Breast epithelium (tissue), 4 donors: ENCODE measurements around the gene RNU5D-1. TPM values are rescaled to one million over a fixed set of nuclear protein-coding genes. Genes with fewer than 3 reads are reported as not detected.
A peak's percentile ranks its signal among the peaks of the same experiment; 100 is the strongest.

Experiments used
- DNase-seq, 2 donors: peaks; one replicate each; pipeline ENCODE4 v3.0.0-alpha.2; 2019; ENCODE audit warnings: low spot score in 2 of 2
- H3K27ac ChIP-seq, 2 donors: fragments of 200-600 bp; sonication (generic) in 1 of 2; one replicate each; pipeline ENCODE4 v1.5.1; 2016 to 2019; ENCODE audit warnings: mild to moderate bottlenecking in 1 of 2
- H3K27me3 ChIP-seq, 2 donors: fragments of 200-600 bp; sonication (generic) in 1 of 2; one replicate each; pipeline versions ENCODE4 v1.5.1 to v1.6.0; 2017 to 2019; ENCODE audit warnings: control low read depth in 1 of 2, mild to moderate bottlenecking in 1 of 2
- H3K36me3 ChIP-seq: fragments of 200-600 bp; one replicate; pipeline ENCODE4 v1.5.1; 2019
- H3K4me1 ChIP-seq, 2 donors: fragments of 200-600 bp; sonication (generic); one replicate each; pipeline ENCODE4 v1.5.1; 2016 to 2019; ENCODE audit warnings: control low read depth in 1 of 2
- H3K4me3 ChIP-seq, 3 donors: fragments of 200-600 bp; sonication (generic); 1 replicate in 2 of 3; 2 replicates in 1 of 3; pipeline ENCODE4 v1.5.1; 2016 to 2019; ENCODE audit warnings: mild to moderate bottlenecking in 3 of 3, moderate library complexity in 2 of 3
- H3K9me3 ChIP-seq, 2 donors: fragments of 200-600 bp; sonication (generic) in 1 of 2; one replicate each; pipeline ENCODE4 v1.5.1; 2016 to 2019; ENCODE audit warnings: control low read depth in 1 of 2
- POLR2A ChIP-seq: fragments of 450-650 bp; IDR thresholded peaks from one replicate; pipeline ENCODE4 v1.6.1; 2016; ENCODE audit warnings: antibody characterized with exemption, mild to moderate bottlenecking, moderate library complexity
- POLR2AphosphoS5 ChIP-seq, 3 donors: sonication (generic); formaldehyde crosslinking; IDR thresholded peaks; one replicate each; pipeline ENCODE4 v1.6.1; 2017; ENCODE audit warnings: antibody characterized with exemption in 3 of 3
- intact Hi-C: fragments of 100-400 bp; cut with DNase I; formaldehyde crosslinking; loops from one replicate; pipeline ENCODE4 v1.15.1; 2023; ENCODE audit warnings: low total_unique reads
- total RNA-seq, 3 donors: library from RNA; depleted of rRNA; stranded (reverse); fragments of >200 nt; gene quantifications; one replicate each; pipeline ENCODE4 v1.1.0, GENCODE V29; 2016
- TF ChIP-seq, protein P1 (sequence below), 3 donors: fragments of 450-650 bp; IDR thresholded peaks; one replicate each; pipeline ENCODE4 v1.5.1; 2016 to 2017; ENCODE audit warnings: antibody characterized with exemption in 3 of 3, mild to moderate bottlenecking in 3 of 3, moderate library complexity in 3 of 3

Gene RNU5D-1
- total RNA-seq, 3 donors from 2014 or later = not detected

DNA sequence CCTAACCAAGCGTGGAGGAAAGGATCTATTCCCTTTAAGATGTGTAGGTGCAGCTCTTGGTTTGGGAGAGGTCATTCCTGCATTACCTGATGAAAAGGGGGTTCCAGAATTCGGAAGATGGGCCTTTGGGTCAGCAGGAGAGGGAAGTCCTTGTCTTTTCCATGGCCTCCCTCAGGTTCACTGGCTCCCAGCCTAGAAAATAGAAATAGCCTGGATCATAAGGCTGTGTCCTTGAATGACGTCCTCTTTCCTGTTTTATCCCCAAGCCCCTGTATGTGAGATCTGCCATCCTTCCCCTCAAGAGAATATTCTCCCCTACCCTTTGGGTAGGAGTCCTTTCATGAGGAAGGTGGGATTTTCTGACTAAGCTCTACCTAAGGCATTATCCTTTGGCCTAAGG, 29.9 kb upstream of the RNU5D-1 start:
- H3K4me3 ChIP-seq = no peak overlapping the region
- TF ChIP-seq, protein P1, sequence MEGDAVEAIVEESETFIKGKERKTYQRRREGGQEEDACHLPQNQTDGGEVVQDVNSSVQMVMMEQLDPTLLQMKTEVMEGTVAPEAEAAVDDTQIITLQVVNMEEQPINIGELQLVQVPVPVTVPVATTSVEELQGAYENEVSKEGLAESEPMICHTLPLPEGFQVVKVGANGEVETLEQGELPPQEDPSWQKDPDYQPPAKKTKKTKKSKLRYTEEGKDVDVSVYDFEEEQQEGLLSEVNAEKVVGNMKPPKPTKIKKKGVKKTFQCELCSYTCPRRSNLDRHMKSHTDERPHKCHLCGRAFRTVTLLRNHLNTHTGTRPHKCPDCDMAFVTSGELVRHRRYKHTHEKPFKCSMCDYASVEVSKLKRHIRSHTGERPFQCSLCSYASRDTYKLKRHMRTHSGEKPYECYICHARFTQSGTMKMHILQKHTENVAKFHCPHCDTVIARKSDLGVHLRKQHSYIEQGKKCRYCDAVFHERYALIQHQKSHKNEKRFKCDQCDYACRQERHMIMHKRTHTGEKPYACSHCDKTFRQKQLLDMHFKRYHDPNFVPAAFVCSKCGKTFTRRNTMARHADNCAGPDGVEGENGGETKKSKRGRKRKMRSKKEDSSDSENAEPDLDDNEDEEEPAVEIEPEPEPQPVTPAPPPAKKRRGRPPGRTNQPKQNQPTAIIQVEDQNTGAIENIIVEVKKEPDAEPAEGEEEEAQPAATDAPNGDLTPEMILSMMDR (IDR thresholded peaks at IDR 0.05) = no peak
- TF ChIP-seq POLR2AphosphoS5 (IDR thresholded peaks at IDR 0.05) (no peak), POLR2A (no peak)
- no peak overlapping the region for H3K27ac ChIP-seq
- H3K36me3 ChIP-seq = no peaks in the 10 kb centered on the region
- H3K27me3 ChIP-seq = no peaks in the 10 kb centered on the region
- DNase-seq = no peak
- no peaks in the 10 kb centered on the region for H3K9me3 ChIP-seq
- intact Hi-C loops = no loop called here
- no peaks in the 10 kb centered on the region for H3K4me1 ChIP-seq

GRCh38 chr1:44759077-44759476, 28.1 kb upstream of the RNU5D-1 start:
- intact Hi-C loops = no loop called here
- H3K4me1 ChIP-seq = no peaks in the 10 kb centered on the region

GRCh38 chr1:44757420-44757819, 26.4 kb upstream of the RNU5D-1 start:
- Histone ChIP-seq H3K4me3 (no peak overlapping the region), H3K36me3 (no peaks in the 10 kb centered on the region), H3K9me3 (no peaks in the 10 kb centered on the region), H3K27me3 (no peaks in the 10 kb centered on the region), H3K27ac (no peak overlapping the region), H3K4me1 (no peaks in the 10 kb centered on the region)
- intact Hi-C loops = no loop called here
- no peak for DNase-seq
- TF ChIP-seq, protein P1 (IDR thresholded peaks at IDR 0.05) = no peak
- no peak for TF ChIP-seq POLR2A

More at GRCh38 chr1:44759077-44759476, 28.1 kb upstream of the RNU5D-1 start:
- Histone ChIP-seq H3K9me3 (no peaks in the 10 kb centered on the region), H3K4me3 (no peak overlapping the region), H3K27me3 (no peaks in the 10 kb centered on the region), H3K36me3 (no peaks in the 10 kb centered on the region), H3K27ac (no peak overlapping the region)
- no peak for DNase-seq
- TF ChIP-seq POLR2A (no peak), POLR2AphosphoS5 (IDR thresholded peaks at IDR 0.05) (no peak)
- TF ChIP-seq, protein P1 (IDR thresholded peaks at IDR 0.05) = no peak

DNA sequence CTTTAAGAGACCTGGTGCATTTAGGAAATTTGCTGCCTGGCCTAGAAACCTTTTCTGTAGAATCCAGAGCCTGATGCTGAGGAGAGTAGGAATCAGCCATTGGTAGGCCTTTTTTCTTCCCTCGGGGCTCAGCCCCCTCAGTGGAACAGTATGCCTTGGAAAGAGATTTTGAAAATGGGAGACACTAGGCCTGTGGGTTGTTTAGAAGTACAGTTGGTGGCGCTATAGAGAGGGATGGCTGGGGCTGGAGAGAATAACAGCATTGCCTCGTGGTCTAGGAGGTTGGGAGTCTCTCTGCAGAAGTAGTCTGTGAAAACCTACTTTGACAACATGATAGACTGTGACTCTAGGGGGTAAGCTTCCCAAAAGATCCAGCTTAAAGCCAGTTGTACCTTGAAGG, 16.9 kb upstream of the RNU5D-1 start:
- TF ChIP-seq POLR2AphosphoS5 (IDR thresholded peaks at IDR 0.05) (no peak), POLR2A (no peak)
- TF ChIP-seq, protein P1 (IDR thresholded peaks at IDR 0.05) = no peak
- Histone ChIP-seq H3K9me3 (no peaks in the 10 kb centered on the region), H3K36me3 (no peaks in the 10 kb centered on the region), H3K4me3 (no peak overlapping the region), H3K27me3 (no peaks in the 10 kb centered on the region), H3K27ac (no peak overlapping the region), H3K4me1 (no peaks in the 10 kb centered on the region)
- no peak for DNase-seq
- intact Hi-C loops = loop anchor here (5.0 kb wide), 1 partner anchor 1194 kb away; no protein-coding TSS in a partner anchor

DNA sequence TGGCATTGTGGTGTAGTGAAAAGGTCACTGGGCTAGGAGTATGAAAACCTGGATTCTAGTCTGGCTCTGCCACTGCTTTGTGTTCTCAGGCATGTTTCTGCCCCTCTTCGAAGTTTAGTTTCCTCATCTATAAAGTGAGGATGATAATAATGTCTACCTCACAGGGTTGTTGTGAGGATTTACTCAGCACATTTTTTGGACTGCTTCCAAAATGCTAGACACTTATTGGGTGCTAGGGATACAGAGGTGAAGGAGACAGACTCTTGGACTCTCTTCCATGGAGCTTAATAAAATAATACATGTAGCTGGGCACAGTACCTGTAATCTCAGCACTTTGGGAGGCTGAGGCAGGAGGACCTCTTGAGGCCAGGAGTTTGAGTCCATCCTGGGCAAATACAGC, 12.2 kb upstream of the RNU5D-1 start:
- no peak overlapping the region for H3K27ac ChIP-seq
- H3K9me3 ChIP-seq = no peaks in the 10 kb centered on the region
- no peaks in the 10 kb centered on the region for H3K36me3 ChIP-seq
- TF ChIP-seq POLR2A = no peak
- H3K4me1 ChIP-seq = peaks cover 0 to 6% of the 10 kb centered on the region in 2 donors
- intact Hi-C loops = no loop called here
- no peak overlapping the region for H3K4me3 ChIP-seq
- no peak for DNase-seq
- no peaks in the 10 kb centered on the region for H3K27me3 ChIP-seq

DNA sequence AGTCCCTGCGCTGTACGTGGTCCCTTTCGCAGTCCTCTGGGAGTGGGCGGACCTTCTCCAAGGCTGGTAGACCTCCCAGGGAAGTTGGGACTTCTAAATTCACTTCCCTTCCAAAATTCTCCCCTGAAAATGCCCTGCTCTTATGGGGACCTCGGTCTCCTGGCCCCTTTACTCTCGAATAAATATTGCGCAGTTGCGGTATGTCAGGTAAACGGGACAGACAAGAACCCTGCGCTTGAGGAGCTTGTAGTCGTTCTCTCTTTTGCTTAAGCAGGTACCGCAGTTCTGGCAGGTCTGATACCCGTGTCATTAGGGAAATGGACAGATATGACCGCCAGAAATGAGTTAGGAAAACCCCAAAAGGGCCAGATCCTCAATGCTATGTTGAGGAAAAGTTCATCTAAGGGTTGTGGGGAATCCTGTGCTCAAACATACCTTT, 9.2 kb upstream of the RNU5D-1 start:
- intact Hi-C loops = no loop called here
- no peak for DNase-seq
- Histone ChIP-seq H3K36me3 (no peaks in the 10 kb centered on the region), H3K27me3 (no peaks in the 10 kb centered on the region), H3K4me3 (peak overlapping the region; percentile 47 to 64 (median 56)), H3K27ac (peak overlapping the region; percentile 83 to 86), H3K4me1 (peaks cover 0 to 6% of the 10 kb centered on the region in 2 donors), H3K9me3 (no peaks in the 10 kb centered on the region)
- TF ChIP-seq POLR2AphosphoS5 (IDR thresholded peaks at IDR 0.05) (no peak), POLR2A (no peak)
- TF ChIP-seq, protein P1 (IDR thresholded peaks at IDR 0.05) = no peak
